ENCODE results near the gene ULK1. TPM values are rescaled to one million over a fixed set of nuclear protein-coding genes. Genes with fewer than 3 reads are reported as not detected.

Gene ULK1
- total RNA-seq, 1 donor from 2014 or later, result 27.0 TPM

- CTCF ChIA-PET, result no interaction called here
- TF ChIP-seq, protein P1, sequence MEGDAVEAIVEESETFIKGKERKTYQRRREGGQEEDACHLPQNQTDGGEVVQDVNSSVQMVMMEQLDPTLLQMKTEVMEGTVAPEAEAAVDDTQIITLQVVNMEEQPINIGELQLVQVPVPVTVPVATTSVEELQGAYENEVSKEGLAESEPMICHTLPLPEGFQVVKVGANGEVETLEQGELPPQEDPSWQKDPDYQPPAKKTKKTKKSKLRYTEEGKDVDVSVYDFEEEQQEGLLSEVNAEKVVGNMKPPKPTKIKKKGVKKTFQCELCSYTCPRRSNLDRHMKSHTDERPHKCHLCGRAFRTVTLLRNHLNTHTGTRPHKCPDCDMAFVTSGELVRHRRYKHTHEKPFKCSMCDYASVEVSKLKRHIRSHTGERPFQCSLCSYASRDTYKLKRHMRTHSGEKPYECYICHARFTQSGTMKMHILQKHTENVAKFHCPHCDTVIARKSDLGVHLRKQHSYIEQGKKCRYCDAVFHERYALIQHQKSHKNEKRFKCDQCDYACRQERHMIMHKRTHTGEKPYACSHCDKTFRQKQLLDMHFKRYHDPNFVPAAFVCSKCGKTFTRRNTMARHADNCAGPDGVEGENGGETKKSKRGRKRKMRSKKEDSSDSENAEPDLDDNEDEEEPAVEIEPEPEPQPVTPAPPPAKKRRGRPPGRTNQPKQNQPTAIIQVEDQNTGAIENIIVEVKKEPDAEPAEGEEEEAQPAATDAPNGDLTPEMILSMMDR (IDR thresholded peaks at IDR 0.05), result no peak
- Mint-ChIP-seq H3K36me3 (ENCODE audit: low read depth) (peaks cover 65% of the 10 kb centered on the region), H3K4me1 (peaks cover 2% of the 10 kb centered on the region), H3K4me3 (no peak overlapping the region), H3K27ac (no peak overlapping the region), H3K9me3 (no peaks in the 10 kb centered on the region), H3K27me3 (no peaks in the 10 kb centered on the region)
- no peak for ATAC-seq (ENCODE audit: low read depth)
- intact Hi-C loops (cut with micrococcal nuclease), result no loop called here
- POLR2A ChIA-PET, result no interaction called here
- no peak for DNase-seq
Observed at GRCh38 chr12:131941116-131941986, 46.9 kb downstream of the ULK1 start.

DNA sequence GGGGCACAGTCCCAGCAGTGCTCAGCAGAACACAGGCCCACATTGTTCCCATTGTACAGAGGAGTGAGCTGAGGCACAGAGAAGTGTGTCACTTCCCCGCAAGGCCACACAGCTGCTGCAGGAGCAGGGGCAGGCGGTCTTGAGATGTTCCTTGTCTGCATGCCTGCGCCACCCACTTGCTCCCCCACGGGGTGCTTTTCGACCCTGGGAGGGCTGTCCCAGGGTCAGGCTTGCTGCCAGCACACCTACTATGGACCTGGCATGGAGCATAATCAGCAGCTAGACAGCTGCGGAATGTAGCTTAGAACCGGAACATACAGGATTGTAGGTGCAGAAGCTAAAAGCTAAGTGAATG, 47.5 kb downstream of the ULK1 start:
- CTCF ChIA-PET, result no interaction called here
- intact Hi-C loops (cut with micrococcal nuclease), result no loop called here
- ATAC-seq (ENCODE audit: low read depth) (no peak), DNase-seq (no peak)
- Mint-ChIP-seq H3K36me3 (ENCODE audit: low read depth) (peaks cover 59% of the 10 kb centered on the region), H3K9me3 (no peaks in the 10 kb centered on the region), H3K27ac (no peak overlapping the region), H3K4me1 (peaks cover 2% of the 10 kb centered on the region), H3K27me3 (no peaks in the 10 kb centered on the region), H3K4me3 (no peak overlapping the region)
- POLR2A ChIA-PET, result no interaction called here
- TF ChIP-seq, protein P1 (IDR thresholded peaks at IDR 0.05), result no peak

- Mint-ChIP-seq H3K27ac (no peak overlapping the region), H3K4me1 (peaks cover 2% of the 10 kb centered on the region), H3K27me3 (no peaks in the 10 kb centered on the region), H3K36me3 (ENCODE audit: low read depth) (peaks cover 56% of the 10 kb centered on the region), H3K4me3 (no peak overlapping the region), H3K9me3 (no peaks in the 10 kb centered on the region)
- TF ChIP-seq, protein P1 (IDR thresholded peaks at IDR 0.05), result no peak
- CTCF ChIA-PET, result no interaction called here
- ATAC-seq (ENCODE audit: low read depth) (no peak), DNase-seq (no peak)
- POLR2A ChIA-PET, result no interaction called here
- intact Hi-C loops (cut with micrococcal nuclease), result no loop called here
Observed at GRCh38 chr12:131942671-131943070, 48.2 kb downstream of the ULK1 start.

DNA sequence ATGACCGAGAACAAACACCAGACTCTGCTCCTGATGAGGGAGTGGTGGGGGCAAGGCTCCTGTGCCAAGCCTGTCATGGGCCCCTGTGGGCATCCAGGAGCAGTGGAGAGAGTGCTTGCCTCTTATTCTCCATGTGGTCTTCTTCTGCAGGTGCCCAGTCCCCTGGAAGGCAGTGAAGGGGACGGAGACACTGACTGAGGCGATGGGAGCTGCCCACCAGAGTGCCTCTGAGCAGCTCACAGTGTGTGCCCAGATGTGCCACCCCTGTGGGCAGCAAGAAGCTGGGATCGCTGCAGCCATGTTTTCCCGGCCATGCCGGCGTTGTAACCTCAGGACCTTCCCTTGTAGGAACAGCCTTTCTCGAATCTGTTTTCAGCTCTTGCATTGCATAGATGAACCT, 49.0 kb downstream of the ULK1 start:
- Mint-ChIP-seq H3K27me3 (no peaks in the 10 kb centered on the region), H3K27ac (no peak overlapping the region), H3K4me1 (peaks cover 5% of the 10 kb centered on the region), H3K36me3 (ENCODE audit: low read depth) (peaks cover 49% of the 10 kb centered on the region), H3K4me3 (no peak overlapping the region), H3K9me3 (no peaks in the 10 kb centered on the region)
- no peak for DNase-seq
- TF ChIP-seq, protein P1 (IDR thresholded peaks at IDR 0.05), result no peak
- intact Hi-C loops (cut with micrococcal nuclease), result no loop called here
- ChIA-PET CTCF (no interaction called here), POLR2A (no interaction called here)
- ATAC-seq (ENCODE audit: low read depth), result no peak

DNA sequence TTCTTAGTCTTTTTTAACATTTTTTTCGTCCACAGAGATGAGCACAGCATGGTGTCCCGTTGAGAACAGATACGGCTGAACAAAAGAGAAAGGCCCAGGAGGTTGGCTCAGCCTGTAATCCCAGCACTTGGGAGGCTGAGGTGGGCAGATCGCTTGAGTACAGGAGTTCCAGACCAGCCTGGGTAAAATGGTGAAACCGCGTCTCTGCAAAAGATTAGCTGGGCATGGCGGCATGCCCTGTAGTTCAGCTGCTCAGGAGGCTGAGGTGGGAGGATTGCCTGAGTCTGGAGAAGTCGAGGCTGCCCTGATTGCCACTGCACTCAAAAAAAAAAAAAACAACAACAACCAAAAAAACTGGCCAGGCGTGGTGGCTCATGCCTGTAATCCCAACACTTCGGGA, 49.5 kb downstream of the ULK1 start:
- peaks cover 47% of the 10 kb centered on the region for H3K36me3 Mint-ChIP-seq (ENCODE audit: low read depth)
- TF ChIP-seq, protein P1 (IDR thresholded peaks at IDR 0.05), result no peak
- peaks cover 9% of the 10 kb centered on the region for H3K4me1 Mint-ChIP-seq
- no peak overlapping the region for H3K4me3 Mint-ChIP-seq
- DNase-seq (no peak), ATAC-seq (ENCODE audit: low read depth) (no peak)
- H3K9me3 Mint-ChIP-seq, result no peaks in the 10 kb centered on the region
- ChIA-PET POLR2A (no interaction called here), CTCF (no interaction called here)
- no peak overlapping the region for H3K27ac Mint-ChIP-seq
- H3K27me3 Mint-ChIP-seq, result no peaks in the 10 kb centered on the region
- intact Hi-C loops (cut with micrococcal nuclease), result no loop called here
